ENCODE results near the gene PIP4K2C. TPM values are rescaled to one million over a fixed set of nuclear protein-coding genes. Genes with fewer than 3 reads are reported as not detected.
"Not testable (repeated sequence)": the region's sequence is repeated elsewhere in the genome, so short reads cannot be mapped to it uniquely, and the experiment has no call there.

Gene PIP4K2C
- total RNA-seq, 2 donors from 2014 or later = 28.9 to 32.2 TPM

DNA sequence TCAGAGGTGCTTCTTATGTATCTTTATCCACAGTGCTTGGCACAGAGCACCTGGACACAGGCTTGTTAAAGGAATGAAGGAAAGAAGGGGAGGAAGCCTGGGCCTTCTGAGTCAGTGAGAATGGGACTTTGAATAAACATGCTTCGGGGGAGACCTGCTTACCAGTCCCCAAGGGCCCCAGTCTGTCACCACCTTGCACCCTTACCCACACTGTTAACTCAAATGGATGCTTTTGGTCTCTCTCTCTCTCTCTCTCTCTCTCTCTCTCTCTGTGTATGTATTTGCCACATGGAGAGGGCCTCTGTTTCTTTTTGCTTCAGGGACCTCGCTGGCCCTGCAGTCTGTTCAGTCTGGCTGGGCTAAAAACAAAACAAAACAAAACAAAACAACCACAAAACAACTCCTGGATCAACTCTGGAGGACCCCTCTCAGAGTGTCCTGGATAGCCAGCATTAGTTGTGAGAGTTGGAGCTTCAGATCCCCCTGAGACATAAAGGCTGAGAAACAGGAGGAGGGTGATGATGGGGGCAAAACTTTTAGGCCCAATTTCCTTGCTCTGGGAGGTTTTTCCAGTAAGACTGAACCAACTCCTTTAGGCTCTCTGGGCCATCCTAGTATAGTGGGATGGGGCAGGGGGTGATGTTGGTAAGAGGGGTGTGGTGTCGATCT, 39.2 kb upstream of the PIP4K2C start:
- Mint-ChIP-seq H3K36me3 (ENCODE audit: low read depth) (no peaks in the 10 kb centered on the region), H3K27me3 (peaks cover 18% of the 10 kb centered on the region), H3K4me3 (peak overlapping the region; percentile 66), H3K27ac (no peak overlapping the region), H3K4me1 (peaks cover 26% of the 10 kb centered on the region)
- H3K9me3 ChIP-seq (ENCODE audit: control insufficient read depth, low read length, poor library complexity, severe bottlenecking) = no peaks in the 10 kb centered on the region
- ATAC-seq = no peak
- no peak for DNase-seq

DNA sequence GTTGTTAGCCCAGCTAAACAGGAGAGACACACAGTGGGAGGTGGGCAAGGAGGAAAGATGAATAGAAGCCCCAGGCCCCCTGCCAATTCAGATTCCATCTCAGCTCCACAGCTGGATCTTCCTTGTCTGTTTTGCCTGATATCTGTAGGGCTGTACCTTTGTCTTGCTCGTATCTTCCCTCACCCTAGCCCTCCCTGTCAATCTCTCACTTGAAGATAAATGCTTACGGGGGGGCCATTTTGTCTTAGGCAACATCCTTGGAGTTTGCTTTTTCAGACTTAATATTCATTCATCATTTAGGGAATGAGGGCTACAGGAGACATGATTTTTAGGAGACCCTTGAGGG, 38.7 kb upstream of the PIP4K2C start:
- Mint-ChIP-seq H3K36me3 (ENCODE audit: low read depth) (no peaks in the 10 kb centered on the region), H3K4me1 (peaks cover 23% of the 10 kb centered on the region), H3K4me3 (no peak overlapping the region), H3K27me3 (peaks cover 20% of the 10 kb centered on the region), H3K27ac (no peak overlapping the region)
- H3K9me3 ChIP-seq (ENCODE audit: control insufficient read depth, low read length, poor library complexity, severe bottlenecking) = no peaks in the 10 kb centered on the region
- ATAC-seq = no peak
- no peak for DNase-seq

DNA sequence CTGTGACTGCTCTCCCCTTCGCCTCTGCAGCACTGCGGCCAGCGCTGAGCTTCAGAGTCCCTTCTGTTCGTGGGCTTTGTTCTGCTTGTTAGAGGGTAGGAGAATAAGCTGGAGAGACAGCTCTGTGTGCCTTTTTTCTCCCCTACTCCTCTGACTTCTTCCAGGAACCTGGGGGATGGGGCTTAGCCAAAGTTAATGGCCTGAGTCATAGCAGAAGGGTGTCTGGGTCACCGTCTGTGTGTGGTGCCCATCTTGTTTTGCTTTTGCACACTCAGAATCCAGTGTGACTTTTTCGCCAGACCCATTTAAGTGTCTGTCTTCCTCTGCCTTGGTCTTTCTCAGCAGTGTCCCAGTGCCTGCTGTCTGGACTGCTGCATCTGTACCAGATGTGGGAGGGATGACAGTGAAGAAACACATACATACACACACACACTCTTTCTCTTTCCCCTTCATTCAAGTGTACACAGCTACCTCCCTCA, 38.1 kb upstream of the PIP4K2C start:
- no peak for ATAC-seq
- H3K9me3 ChIP-seq (ENCODE audit: control insufficient read depth, low read length, poor library complexity, severe bottlenecking) = no peaks in the 10 kb centered on the region
- Mint-ChIP-seq H3K27me3 (peaks cover 20% of the 10 kb centered on the region), H3K4me1 (peaks cover 19% of the 10 kb centered on the region), H3K36me3 (ENCODE audit: low read depth) (no peaks in the 10 kb centered on the region), H3K27ac (no peak overlapping the region), H3K4me3 (no peak overlapping the region)
- no peak for DNase-seq

DNA sequence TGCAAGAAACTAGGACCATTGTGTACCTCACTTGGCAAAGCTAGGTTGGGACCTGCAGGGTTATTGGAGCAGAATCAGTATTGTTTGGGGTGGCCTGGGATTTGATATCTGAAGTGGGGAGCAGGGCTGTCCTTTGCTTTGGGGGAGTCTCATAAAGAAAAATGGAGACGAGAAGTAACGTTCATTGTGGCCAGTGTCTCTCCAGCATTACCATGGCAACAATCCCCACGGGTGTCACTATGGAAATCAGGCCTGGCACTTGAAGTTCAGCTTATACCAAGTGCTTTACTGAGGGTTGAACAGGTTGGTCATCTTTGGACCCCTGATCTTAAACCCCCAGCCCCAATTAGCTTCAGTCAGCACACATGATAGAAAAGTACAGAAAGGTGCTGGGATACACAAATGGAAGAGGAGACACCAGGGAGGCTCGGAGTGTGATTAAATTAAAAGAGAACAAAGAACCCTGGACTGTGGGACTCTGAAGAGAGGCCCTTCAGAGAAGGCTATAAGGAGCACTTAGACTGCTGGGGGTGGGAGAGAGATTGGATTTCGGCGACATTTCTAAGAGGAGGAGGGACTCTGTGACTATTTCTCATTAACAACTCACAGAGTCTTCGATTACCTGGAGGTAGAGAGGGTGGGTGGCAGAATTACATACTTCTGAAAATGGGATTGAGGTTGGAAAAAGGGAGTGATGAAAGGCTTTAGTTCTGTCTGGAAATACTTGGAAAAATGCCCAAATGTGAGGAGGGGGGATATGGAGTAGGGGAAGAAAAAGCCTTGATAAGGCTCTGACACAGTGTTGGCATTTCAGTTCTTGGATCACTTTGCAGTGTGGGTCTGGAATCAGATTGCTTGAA, 37.4 kb upstream of the PIP4K2C start:
- H3K36me3 Mint-ChIP-seq (ENCODE audit: low read depth) = no peaks in the 10 kb centered on the region

DNA sequence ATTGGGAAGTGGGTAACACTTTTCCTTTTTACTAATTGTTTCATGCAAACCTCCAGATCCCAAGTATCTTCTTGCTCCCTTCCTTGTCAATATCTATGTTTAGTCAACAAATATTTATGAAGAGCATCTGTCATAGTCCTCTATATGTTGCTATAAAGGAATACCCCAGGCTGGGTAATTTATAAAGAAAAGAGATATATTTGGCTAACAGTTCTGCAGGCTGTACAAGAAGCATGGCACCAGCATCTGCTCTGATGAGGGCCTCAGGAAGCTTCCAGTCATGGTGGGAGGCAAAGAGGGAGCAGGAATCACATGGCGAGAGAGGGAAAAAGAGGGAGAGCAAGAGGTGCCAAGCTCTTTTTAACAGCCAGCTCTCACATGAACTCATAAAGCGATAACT, 36.5 kb upstream of the PIP4K2C start:
- no peaks in the 10 kb centered on the region for H3K36me3 Mint-ChIP-seq (ENCODE audit: low read depth)
- H3K4me1 Mint-ChIP-seq = peaks cover 12% of the 10 kb centered on the region
- DNase-seq (no peak), ATAC-seq (no peak)
- H3K27ac Mint-ChIP-seq = no peak overlapping the region
- no peaks in the 10 kb centered on the region for H3K9me3 ChIP-seq (ENCODE audit: control insufficient read depth, low read length, poor library complexity, severe bottlenecking)
- H3K27me3 Mint-ChIP-seq = peaks cover 20% of the 10 kb centered on the region
- no peak overlapping the region for H3K4me3 Mint-ChIP-seq

More for the DNA sequence above, 37.4 kb upstream of the PIP4K2C start:
- Mint-ChIP-seq H3K27ac (no peak overlapping the region), H3K4me1 (peaks cover 18% of the 10 kb centered on the region), H3K27me3 (peaks cover 20% of the 10 kb centered on the region), H3K4me3 (no peak overlapping the region)
- no peaks in the 10 kb centered on the region for H3K9me3 ChIP-seq (ENCODE audit: control insufficient read depth, low read length, poor library complexity, severe bottlenecking)
- ATAC-seq (no peak), DNase-seq (no peak)

DNA sequence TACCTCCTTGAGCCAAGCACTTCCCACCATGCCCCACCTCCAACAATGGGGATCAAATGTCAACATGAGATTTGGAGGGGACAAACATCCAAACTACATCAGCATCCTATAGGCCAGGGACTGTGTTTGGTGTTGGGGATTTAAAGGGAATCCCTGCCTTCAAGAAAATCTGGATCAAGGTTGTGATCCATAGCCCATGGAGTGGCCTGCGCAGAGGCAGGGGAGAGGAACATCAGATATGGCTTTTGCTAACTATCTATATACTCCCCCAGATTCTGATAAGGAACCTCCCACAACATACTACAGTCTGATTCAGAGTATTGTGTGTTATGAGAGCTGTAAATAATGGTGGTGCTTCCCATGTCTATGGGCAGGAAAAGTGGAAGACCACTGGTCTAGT, 36.1 kb upstream of the PIP4K2C start:
- Mint-ChIP-seq H3K27ac (no peak overlapping the region), H3K4me3 (no peak overlapping the region), H3K4me1 (peaks cover 10% of the 10 kb centered on the region), H3K36me3 (ENCODE audit: low read depth) (no peaks in the 10 kb centered on the region), H3K27me3 (peaks cover 20% of the 10 kb centered on the region)
- ATAC-seq (no peak), DNase-seq (no peak)
- no peaks in the 10 kb centered on the region for H3K9me3 ChIP-seq (ENCODE audit: control insufficient read depth, low read length, poor library complexity, severe bottlenecking)

DNA sequence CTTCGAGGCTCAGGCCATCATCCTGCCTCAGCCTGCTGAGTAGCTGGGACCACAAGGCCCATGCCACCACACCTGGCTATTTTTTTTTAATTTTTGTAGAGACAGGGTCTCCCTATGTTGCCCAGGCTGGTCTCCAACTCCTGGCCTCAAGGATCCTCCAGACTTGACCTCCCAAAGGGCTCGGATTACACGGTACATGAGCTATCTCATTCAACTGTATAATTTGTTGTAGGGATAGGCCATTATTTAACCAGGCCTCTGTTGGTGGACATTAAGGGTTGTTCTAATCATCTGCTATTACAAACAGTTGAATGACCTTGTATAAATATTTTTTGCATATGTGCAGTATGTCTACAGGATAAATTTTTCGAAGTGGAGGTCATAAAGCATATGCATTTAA, 32.1 kb upstream of the PIP4K2C start:
- no peaks in the 10 kb centered on the region for H3K9me3 ChIP-seq (ENCODE audit: control insufficient read depth, low read length, poor library complexity, severe bottlenecking)
- no peak overlapping the region for H3K4me3 Mint-ChIP-seq
- H3K36me3 Mint-ChIP-seq (ENCODE audit: low read depth) = no peaks in the 10 kb centered on the region
- ATAC-seq (no peak), DNase-seq (no peak)
- no peak overlapping the region for H3K27ac Mint-ChIP-seq
- H3K27me3 Mint-ChIP-seq = peaks cover 29% of the 10 kb centered on the region
- peaks cover 7% of the 10 kb centered on the region for H3K4me1 Mint-ChIP-seq

DNA sequence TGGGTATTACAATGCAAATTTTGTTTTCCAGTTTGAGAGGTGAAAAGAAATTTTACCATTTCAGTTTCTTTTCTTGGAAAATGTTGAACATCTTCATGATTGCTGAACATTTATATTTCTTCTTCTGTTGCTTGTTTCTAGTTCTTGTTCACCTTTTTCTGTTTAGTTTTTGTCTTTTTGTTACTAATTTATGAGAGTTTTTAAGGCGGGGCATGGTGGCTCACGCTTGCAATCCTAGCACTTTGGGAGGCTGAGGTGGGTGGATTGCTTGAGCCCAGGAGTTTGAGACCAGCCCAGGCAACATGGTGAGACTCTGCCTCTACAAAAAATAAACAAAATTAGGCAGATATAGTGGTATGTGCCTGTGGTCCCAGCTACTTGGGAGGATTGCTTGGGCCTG, 30.5 kb upstream of the PIP4K2C start:
- H3K9me3 ChIP-seq (ENCODE audit: control insufficient read depth, low read length, poor library complexity, severe bottlenecking) = no peaks in the 10 kb centered on the region
- H3K27me3 Mint-ChIP-seq = peaks cover 33% of the 10 kb centered on the region
- peaks cover 2% of the 10 kb centered on the region for H3K36me3 Mint-ChIP-seq (ENCODE audit: low read depth)
- ATAC-seq (no peak), DNase-seq (no peak)
- H3K4me3 Mint-ChIP-seq = no peak overlapping the region
- H3K27ac Mint-ChIP-seq = no peak overlapping the region
- H3K4me1 Mint-ChIP-seq = peaks cover 10% of the 10 kb centered on the region

DNA sequence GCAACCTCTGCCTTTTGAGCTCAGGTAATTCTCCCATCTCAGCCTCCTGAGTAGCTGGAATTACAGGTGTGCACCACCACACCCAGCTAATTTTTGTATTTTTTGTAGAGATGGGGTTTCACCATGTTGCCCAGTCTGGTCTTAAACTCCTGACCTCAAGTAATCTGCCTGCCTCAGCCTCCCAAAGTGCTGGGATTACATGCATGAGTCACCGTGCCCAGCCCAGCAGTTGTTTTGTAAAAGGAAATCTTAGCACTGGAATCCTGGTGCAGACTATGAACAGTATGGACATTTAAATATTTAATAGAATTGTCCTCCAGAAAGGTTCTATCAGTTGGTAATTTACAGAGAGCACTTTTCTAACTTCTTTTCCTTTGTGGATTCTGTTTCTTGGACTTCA, 29.9 kb upstream of the PIP4K2C start:
- H3K36me3 Mint-ChIP-seq (ENCODE audit: low read depth); ATAC-seq: not testable (repeated sequence)

DNA sequence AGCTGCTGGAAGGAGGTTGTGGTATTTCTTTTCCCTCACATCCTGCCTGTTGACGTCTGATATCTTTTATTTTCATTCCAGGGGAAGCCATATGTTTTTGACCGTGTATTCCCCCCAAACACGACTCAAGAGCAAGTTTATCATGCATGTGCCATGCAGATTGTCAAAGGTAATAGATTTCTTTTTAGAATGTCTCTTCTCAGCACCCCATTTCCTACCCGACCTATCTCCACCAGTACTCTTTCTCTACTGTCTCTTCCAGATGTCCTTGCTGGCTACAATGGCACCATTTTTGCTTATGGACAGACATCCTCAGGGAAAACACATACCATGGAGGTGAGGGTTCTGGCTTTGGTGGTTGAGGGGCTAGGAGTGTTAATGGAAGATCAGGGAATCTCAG, 27.6 kb upstream of the PIP4K2C start:
- H3K4me1 Mint-ChIP-seq = peaks cover 10% of the 10 kb centered on the region
- no peak overlapping the region for H3K4me3 Mint-ChIP-seq
- no peak overlapping the region for H3K27ac Mint-ChIP-seq
- peaks cover 2% of the 10 kb centered on the region for H3K36me3 Mint-ChIP-seq (ENCODE audit: low read depth)
- ATAC-seq (no peak), DNase-seq (no peak)
- H3K27me3 Mint-ChIP-seq = peaks cover 28% of the 10 kb centered on the region
- no peaks in the 10 kb centered on the region for H3K9me3 ChIP-seq (ENCODE audit: control insufficient read depth, low read length, poor library complexity, severe bottlenecking)

More for the DNA sequence above, 29.9 kb upstream of the PIP4K2C start:
- H3K4me3 Mint-ChIP-seq; DNase-seq; H3K9me3 ChIP-seq (ENCODE audit: control insufficient read depth, low read length, poor library complexity, severe bottlenecking); H3K4me1 Mint-ChIP-seq; H3K27ac Mint-ChIP-seq: not testable (repeated sequence)
- peaks cover 33% of the 10 kb centered on the region for H3K27me3 Mint-ChIP-seq

DNA sequence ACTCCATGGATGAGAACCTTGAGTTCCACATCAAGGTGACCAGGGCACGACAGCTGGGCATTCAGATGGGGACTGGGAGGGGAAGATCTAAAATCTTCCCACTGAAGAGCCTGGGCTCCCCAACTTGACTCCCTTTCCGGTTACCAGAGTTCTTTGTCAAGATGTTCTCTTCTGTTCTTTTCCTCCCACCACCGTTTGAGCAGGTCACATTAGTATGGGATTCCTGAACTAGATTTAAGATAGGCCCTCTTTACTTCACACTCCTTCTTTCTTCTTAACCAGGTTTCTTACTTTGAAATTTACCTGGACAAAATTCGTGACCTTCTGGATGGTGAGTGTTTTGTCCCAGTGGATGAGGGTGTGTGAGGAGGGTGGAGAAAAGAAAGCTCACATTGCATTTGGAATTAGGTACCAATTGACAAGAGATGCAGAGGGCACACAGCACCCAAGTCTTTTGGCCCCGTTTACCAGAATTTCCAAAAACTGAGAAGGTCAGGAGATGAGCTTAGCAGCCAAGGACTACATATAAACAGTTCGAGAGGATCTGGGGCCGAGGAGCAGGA, 26.7 kb upstream of the PIP4K2C start:
- peaks cover 33% of the 10 kb centered on the region for H3K27me3 Mint-ChIP-seq
- ATAC-seq = no peak
- no peak for DNase-seq
- H3K4me3 Mint-ChIP-seq = no peak overlapping the region
- H3K36me3 Mint-ChIP-seq (ENCODE audit: low read depth) = peaks cover 3% of the 10 kb centered on the region
- H3K9me3 ChIP-seq (ENCODE audit: control insufficient read depth, low read length, poor library complexity, severe bottlenecking) = no peaks in the 10 kb centered on the region
- peak overlapping the region; percentile 29 for H3K27ac Mint-ChIP-seq
- peaks cover 10% of the 10 kb centered on the region for H3K4me1 Mint-ChIP-seq

DNA sequence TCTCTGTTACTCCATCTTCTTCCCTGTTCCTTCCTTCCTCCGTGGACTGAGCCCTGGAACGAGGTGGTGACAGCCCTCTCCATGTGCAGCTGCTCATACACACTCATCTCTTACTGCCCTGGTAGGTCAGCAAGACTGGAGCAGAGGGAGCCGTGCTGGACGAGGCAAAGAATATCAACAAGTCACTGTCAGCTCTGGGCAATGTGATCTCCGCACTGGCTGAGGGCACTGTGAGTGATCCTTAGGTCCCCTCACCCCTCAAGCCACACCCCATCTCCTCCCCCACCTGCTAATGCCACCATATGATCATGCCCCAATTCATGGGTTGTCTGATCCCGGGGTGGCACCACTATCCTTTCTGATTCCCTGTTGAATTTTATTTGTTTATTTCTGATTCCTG, 22.2 kb upstream of the PIP4K2C start:
- DNase-seq = no peak
- H3K4me3 Mint-ChIP-seq = no peak overlapping the region
- no peak for ATAC-seq
- H3K27me3 Mint-ChIP-seq = peaks cover 22% of the 10 kb centered on the region
- peaks cover 3% of the 10 kb centered on the region for H3K4me1 Mint-ChIP-seq
- H3K9me3 ChIP-seq (ENCODE audit: control insufficient read depth, low read length, poor library complexity, severe bottlenecking) = no peaks in the 10 kb centered on the region
- no peak overlapping the region for H3K27ac Mint-ChIP-seq
- H3K36me3 Mint-ChIP-seq (ENCODE audit: low read depth) = peaks cover 5% of the 10 kb centered on the region

DNA sequence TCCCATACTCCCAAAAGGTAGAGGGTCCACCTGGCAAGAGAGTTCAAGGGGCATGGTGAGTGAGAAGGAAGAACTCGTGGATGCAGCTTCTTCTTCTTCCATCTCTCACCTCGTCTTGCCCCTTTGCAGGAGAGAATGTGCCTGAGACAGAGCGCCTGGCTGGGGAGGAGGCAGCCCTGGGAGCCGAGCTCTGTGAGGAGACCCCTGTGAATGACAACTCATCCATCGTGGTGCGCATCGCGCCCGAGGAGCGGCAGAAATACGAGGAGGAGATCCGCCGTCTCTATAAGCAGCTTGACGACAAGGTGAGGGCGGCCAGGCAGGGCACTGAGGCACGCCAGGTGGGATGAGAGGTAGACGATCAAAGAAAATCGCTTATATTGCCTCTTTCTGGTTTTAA, 21.1 kb upstream of the PIP4K2C start:
- no peak for DNase-seq
- H3K9me3 ChIP-seq (ENCODE audit: control insufficient read depth, low read length, poor library complexity, severe bottlenecking) = no peaks in the 10 kb centered on the region
- Mint-ChIP-seq H3K27me3 (peaks cover 14% of the 10 kb centered on the region), H3K36me3 (ENCODE audit: low read depth) (peaks cover 4% of the 10 kb centered on the region), H3K27ac (no peak overlapping the region), H3K4me3 (no peak overlapping the region), H3K4me1 (no peaks in the 10 kb centered on the region)
- no peak for ATAC-seq

All from T-helper 17 cell (primary cell).